ENCODE data around the gene HMCES. TPM values are rescaled to one million over a fixed set of nuclear protein-coding genes. Genes with fewer than 3 reads are reported as not detected.
"Not testable (repeated sequence)": the region's sequence is repeated elsewhere in the genome, so short reads cannot be mapped to it uniquely, and the experiment has no call there.

HMCES gene
- total and polyA plus RNA-seq, 2 experiments from 2014 or later, result 20.1 to 34.3 TPM

DNA sequence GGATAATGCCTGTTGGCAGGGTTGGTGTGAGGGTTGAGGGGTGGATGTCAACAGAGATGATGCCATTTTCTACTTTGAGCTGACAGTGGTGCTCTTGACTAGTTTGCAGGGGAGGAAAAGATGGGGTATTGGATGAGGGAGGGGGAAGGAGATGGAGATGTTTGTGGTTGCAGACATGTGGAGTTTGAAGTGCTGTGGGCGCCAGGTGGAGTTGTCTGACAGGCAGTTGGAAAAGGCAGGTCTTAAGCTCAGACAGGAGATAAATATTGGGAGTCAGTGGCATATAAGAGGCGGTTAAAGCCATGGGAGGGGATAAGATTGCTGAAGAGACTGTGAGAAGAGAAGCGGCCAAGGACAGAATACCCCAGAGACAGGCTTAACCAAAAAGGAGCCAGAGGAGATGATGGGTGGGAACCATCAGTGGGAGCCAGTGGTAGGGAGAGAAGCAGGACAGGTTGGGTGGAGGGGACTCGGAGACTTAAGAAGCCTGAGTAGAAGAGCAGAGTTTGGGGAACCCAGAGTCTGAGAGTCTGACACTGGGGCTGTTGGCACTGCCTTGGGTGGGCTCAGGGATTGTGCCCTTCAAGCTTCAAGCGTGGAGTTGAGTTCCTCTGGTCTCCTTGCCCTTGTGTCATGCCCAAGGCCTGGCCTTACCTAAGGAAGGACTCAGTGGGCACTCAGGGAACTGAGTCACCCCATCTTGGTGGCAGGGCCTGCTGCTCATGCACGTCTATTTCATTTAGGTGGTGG lies 15.3 kb upstream of the HMCES start:
- Histone ChIP-seq H3K9me3 (ENCODE audit: low read depth) (no peaks in the 10 kb centered on the region), H3K4me1 (ENCODE audit: insufficient read depth) (no peaks in the 10 kb centered on the region), H3K27ac (no peak overlapping the region), H3K9me2 (replicated peaks; ENCODE audit: insufficient read depth) (no peaks in the 10 kb centered on the region), H2AFZ (no peak overlapping the region), H3K4me2 (no peak overlapping the region), H4K20me1 (ENCODE audit: insufficient read depth, poor library complexity, severe bottlenecking) (no peaks in the 10 kb centered on the region), H3K36me3 (replicated peaks; ENCODE audit: insufficient read depth, low read depth) (no peaks in the 10 kb centered on the region), H3K79me2 (peaks cover 7% of the 10 kb centered on the region), H3K4me3 (no peak overlapping the region), H3K27me3 (no peaks in the 10 kb centered on the region)
- TF ChIP-seq, protein P1, sequence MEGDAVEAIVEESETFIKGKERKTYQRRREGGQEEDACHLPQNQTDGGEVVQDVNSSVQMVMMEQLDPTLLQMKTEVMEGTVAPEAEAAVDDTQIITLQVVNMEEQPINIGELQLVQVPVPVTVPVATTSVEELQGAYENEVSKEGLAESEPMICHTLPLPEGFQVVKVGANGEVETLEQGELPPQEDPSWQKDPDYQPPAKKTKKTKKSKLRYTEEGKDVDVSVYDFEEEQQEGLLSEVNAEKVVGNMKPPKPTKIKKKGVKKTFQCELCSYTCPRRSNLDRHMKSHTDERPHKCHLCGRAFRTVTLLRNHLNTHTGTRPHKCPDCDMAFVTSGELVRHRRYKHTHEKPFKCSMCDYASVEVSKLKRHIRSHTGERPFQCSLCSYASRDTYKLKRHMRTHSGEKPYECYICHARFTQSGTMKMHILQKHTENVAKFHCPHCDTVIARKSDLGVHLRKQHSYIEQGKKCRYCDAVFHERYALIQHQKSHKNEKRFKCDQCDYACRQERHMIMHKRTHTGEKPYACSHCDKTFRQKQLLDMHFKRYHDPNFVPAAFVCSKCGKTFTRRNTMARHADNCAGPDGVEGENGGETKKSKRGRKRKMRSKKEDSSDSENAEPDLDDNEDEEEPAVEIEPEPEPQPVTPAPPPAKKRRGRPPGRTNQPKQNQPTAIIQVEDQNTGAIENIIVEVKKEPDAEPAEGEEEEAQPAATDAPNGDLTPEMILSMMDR (IDR thresholded peaks at IDR 0.05; ENCODE audit: poor library complexity), result no peak
- TF ChIP-seq EZH2phosphoT487 (IDR thresholded peaks at IDR 0.05; ENCODE audit: low read depth, severe bottlenecking, unreplicated experiment), result no peak
- no peak for TF ChIP-seq EZH2 (IDR thresholded peaks at IDR 0.05; ENCODE audit: borderline replicate concordance)
- 97% methylated on average over 6 of the region's 6 CpGs for WGBS (ENCODE audit: low lambda C conversion rate, missing lambda C conversion rate)
- no peak for DNase-seq (ENCODE audit: low spot score)

DNA sequence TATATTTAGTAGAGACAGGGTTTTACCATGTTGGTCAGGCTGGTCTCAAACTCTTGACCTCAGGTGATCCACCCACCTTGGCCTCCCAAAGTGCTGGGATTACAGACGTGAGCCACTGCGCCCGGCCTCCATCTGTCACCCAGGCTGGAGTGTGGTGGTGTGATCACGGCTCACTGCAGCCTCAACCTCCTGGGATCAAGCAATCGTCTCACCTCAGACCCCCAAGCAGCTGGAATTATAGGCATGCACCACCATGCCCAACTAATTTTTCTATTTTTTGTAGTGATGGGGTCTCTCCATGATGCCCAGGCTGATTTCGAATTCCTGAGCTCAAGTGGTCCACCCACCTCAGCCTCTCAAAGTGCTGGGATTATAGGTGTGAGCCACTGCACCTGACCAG lies 13.7 kb upstream of the HMCES start:
- H3K4me1 ChIP-seq (ENCODE audit: insufficient read depth); H3K9me2 ChIP-seq (replicated peaks; ENCODE audit: insufficient read depth); H3K9me3 ChIP-seq (ENCODE audit: low read depth); H3K27ac ChIP-seq; H4K20me1 ChIP-seq (ENCODE audit: insufficient read depth, poor library complexity, severe bottlenecking); H3K4me2 ChIP-seq; H2AFZ ChIP-seq; H3K36me3 ChIP-seq (replicated peaks; ENCODE audit: insufficient read depth, low read depth); H3K4me3 ChIP-seq; DNase-seq (ENCODE audit: low spot score); H3K27me3 ChIP-seq; H3K79me2 ChIP-seq: not testable (repeated sequence)
- 96% methylated on average over 6 of the region's 6 CpGs for WGBS (ENCODE audit: low lambda C conversion rate, missing lambda C conversion rate)

DNA sequence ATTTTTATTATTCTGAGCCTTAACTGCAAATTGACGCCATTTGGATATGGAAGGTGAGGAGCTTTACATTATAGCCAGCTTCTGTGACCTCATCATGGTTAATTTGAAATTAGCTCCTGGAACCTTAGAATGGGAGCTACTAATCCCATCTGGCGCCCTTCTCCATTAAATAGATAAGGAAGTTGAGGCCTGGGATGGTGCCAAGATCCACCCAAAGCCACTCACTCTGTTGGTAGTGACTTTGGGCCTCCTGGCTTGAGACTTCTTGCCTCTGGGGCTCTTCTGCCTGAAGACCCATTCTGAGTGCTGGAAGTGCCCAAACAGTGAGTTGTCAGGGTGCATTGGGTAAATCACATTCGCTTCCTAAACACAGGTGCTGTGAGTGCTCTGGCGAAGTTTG lies 12.0 kb upstream of the HMCES start:
- no peaks in the 10 kb centered on the region for H3K4me1 ChIP-seq (ENCODE audit: insufficient read depth)
- H3K9me2 ChIP-seq (replicated peaks; ENCODE audit: insufficient read depth), result no peaks in the 10 kb centered on the region
- peaks cover 5% of the 10 kb centered on the region for H3K36me3 ChIP-seq (replicated peaks; ENCODE audit: insufficient read depth, low read depth)
- TF ChIP-seq EZH2phosphoT487 (IDR thresholded peaks at IDR 0.05; ENCODE audit: low read depth, severe bottlenecking, unreplicated experiment) (no peak), EZH2 (IDR thresholded peaks at IDR 0.05; ENCODE audit: borderline replicate concordance) (no peak)
- TF ChIP-seq, protein P1 (IDR thresholded peaks at IDR 0.05; ENCODE audit: poor library complexity), result no peak
- no peak overlapping the region for H3K27ac ChIP-seq
- H3K9me3 ChIP-seq (ENCODE audit: low read depth), result no peaks in the 10 kb centered on the region
- H3K79me2 ChIP-seq, result no peaks in the 10 kb centered on the region
- H3K4me2 ChIP-seq, result no peak overlapping the region
- no peak overlapping the region for H3K4me3 ChIP-seq
- DNase-seq (ENCODE audit: low spot score), result no peak
- H2AFZ ChIP-seq, result no peak overlapping the region
- H4K20me1 ChIP-seq (ENCODE audit: insufficient read depth, poor library complexity, severe bottlenecking), result no peaks in the 10 kb centered on the region
- 97% methylated on average over 4 of the region's 4 CpGs for WGBS (ENCODE audit: low lambda C conversion rate, missing lambda C conversion rate)
- H3K27me3 ChIP-seq, result no peaks in the 10 kb centered on the region

DNA sequence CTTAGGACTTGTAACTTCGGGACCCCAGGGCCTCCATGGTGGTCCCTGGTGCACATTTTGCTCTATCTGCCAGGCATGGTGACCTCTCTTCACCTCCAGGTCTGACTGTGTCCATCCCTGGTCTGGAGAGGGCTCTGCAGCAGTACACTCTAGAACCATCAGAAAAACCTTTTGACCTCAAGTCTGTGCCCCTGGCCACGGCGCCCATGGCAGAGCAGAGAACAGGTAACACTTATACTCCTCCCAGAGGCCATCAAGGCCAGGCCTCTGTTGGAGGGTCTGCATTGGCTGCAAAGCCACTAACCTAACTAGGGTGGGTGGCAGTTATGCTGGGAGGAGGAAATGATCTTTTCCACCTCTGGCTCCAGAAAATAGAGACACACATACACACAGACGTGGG lies 10.3 kb upstream of the HMCES start:
- WGBS (ENCODE audit: low lambda C conversion rate, missing lambda C conversion rate), result 95% methylated on average over 4 of the region's 4 CpGs
- Histone ChIP-seq H3K36me3 (replicated peaks; ENCODE audit: insufficient read depth, low read depth) (peaks cover 5% of the 10 kb centered on the region), H4K20me1 (ENCODE audit: insufficient read depth, poor library complexity, severe bottlenecking) (no peaks in the 10 kb centered on the region)

More for the DNA sequence above, 10.3 kb upstream of the HMCES start:
- Histone ChIP-seq H3K4me2 (no peak overlapping the region), H3K79me2 (no peaks in the 10 kb centered on the region), H3K9me3 (ENCODE audit: low read depth) (no peaks in the 10 kb centered on the region), H3K9me2 (replicated peaks; ENCODE audit: insufficient read depth) (no peaks in the 10 kb centered on the region), H3K4me3 (no peak overlapping the region), H3K4me1 (ENCODE audit: insufficient read depth) (no peaks in the 10 kb centered on the region), H3K27me3 (no peaks in the 10 kb centered on the region), H3K27ac (no peak overlapping the region), H2AFZ (no peak overlapping the region)
- TF ChIP-seq EZH2 (IDR thresholded peaks at IDR 0.05; ENCODE audit: borderline replicate concordance), result no peak
- TF ChIP-seq EZH2phosphoT487 (IDR thresholded peaks at IDR 0.05; ENCODE audit: low read depth, severe bottlenecking, unreplicated experiment), result no peak
- TF ChIP-seq, protein P1 (IDR thresholded peaks at IDR 0.05; ENCODE audit: poor library complexity), result no peak
- no peak for DNase-seq (ENCODE audit: low spot score)

Data from hepatocyte (in vitro differentiated cells).